GM19351 (cell line): ENCODE data around the gene PLP1.
"Not testable (repeated sequence)": the region's sequence is repeated elsewhere in the genome, so short reads cannot be mapped to it uniquely, and the experiment has no call there.

Source experiments
- ATAC-seq: cut with Tn5 transposase; IDR thresholded peaks from one replicate; pipeline ENCODE4 v1.9.1; 2021; ENCODE audit warnings: mild to moderate bottlenecking, moderate library complexity; ENCODE audit not compliant: unreplicated experiment

The PLP1 gene, protein sequence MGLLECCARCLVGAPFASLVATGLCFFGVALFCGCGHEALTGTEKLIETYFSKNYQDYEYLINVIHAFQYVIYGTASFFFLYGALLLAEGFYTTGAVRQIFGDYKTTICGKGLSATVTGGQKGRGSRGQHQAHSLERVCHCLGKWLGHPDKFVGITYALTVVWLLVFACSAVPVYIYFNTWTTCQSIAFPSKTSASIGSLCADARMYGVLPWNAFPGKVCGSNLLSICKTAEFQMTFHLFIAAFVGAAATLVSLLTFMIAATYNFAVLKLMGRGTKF

DNA sequence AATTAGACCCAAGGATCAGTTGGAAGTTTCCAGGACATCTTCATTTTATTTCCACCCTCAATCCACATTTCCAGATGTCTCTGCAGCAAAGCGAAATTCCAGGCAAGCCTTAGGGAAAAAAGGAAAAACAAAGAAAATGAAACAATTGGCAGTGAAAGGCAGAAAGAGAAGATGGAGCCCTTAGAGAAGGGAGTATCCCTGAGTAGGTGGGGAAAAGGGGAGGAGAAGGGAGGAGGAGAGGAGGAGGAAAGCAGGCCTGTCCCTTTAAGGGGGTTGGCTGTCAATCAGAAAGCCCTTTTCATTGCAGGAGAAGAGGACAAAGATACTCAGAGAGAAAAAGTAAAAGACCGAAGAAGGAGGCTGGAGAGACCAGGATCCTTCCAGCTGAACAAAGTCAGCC is at the start of gene PLP1:
Gene PLP1 (plus strand): TSS at position 295 of the 400 bp plus-strand sequence. CDS start 156 bp downstream, outside the sequence.
- ATAC-seq: no peak

DNA sequence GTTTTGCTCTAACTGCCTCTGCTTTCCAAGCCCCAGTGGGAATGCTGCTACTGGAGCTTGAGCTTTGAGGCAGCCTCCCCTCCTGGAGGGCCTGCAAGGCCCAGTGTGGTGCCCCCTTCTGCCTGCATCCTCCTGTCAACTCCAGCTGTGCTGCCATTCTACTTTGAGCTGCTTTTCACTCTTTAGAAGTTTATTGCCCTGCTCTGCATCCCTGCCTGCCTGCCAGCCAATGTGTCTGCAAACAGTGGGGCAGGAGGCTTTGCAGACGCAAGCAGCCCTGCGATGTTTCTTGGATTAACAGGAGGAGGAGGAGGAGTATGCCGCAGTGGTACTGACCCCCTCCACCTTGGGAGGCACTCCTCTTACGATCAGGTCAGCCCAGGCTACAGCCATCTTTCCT is 49.5 kb upstream of the PLP1 start:
- no peak for ATAC-seq

DNA sequence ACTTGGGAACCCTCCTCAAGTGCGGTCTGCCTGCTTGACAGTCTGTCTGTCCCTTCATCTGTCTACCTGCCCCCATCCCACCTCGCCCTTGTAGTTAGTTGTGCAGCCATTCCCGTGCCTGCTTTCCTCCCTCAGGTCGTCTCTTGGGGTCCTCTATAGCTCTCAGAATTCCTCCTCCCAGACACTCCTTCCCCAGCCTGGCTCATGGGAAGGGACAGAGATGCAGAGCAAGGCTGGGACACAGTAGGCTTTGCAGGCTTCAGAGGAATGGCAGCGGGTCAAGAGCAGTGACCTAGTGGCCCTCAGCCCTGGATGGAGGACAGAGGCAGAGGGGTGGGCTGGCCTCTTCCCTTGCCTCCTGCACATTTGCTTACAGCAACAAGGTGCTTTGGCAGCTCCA is 47.6 kb upstream of the PLP1 start:
- ATAC-seq: no peak

DNA sequence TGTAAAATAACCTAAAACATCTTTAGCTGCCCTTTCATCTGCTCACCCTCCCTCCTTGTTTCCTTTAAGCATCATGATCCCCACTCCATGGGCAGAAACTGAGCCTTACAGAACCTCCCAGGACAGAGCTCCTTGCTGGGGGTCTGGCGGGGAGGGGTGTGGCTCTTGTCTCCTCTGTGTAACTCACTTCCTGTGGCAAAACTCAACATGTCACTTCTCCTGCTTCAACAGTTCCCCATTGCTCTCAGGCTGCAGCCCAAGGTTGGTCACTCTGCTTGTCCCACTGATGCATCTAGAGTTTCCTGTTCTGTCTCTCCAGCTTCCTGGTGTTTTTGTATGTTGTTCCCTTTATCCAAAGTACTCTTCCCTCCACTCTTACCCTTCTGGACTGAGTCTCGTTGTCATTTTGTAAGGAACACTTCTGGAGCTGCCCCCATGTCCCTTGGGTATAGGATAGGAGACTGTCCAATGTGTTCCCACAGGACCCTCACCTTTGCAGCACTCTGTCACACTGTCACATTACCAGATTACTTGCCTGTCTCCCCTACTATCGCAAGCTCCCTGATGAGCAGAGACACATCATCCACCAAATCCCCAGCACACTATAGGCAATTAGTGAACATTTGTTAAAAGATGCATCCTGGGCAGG is 46.4 kb upstream of the PLP1 start:
- no peak for ATAC-seq

DNA sequence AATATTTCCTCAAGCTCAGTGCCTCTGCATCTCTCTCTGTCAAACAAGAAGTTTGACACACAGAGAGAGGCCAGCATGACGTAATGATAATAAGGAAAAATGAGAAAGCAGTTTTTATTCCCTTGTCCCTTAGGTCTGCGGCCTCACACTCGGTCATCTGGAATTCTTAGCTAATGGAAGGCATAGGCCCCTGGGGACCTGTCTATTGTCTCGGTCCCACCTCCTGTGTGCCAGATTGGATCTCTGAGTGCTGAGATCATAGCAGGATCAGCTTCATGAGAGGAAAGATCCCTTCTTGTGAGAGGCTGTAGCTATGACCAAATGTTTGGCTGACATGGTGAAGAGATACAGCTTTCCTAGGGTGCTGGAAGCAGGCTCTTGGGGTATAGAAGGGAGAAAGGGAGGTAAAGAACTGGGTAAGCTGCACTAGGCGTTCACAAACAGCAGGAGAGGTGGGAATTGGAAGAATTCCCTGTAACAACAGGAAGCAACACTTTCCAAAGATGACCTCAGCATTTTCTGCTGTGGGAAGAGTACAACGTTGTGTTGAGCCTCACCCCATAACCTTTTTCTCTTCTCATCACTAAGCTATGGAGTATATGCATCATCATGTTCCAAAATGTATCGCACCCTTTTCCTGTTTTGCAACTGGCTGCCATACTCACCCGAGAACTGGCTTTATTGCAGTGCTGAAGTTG is 45.7 kb upstream of the PLP1 start:
- no peak for ATAC-seq

DNA sequence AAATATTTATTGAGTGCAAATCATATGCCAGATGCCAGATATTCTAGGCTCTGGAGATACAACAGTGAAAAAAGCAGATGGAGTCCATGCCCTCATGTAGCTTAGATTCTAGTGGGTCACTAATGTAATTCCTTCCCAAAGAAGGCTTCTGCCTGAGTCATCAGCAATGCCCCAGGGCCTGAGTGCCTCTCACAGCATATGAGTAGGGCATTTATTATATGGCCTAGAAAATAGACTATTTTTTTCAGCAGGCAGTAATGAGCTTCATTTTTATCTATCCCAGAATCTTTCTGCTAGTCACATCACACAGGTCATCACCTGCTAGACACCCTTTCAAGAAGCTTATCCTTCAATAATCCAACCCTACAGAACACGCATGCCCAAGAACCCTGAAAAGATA is 43.6 kb upstream of the PLP1 start:
- no peak for ATAC-seq

DNA sequence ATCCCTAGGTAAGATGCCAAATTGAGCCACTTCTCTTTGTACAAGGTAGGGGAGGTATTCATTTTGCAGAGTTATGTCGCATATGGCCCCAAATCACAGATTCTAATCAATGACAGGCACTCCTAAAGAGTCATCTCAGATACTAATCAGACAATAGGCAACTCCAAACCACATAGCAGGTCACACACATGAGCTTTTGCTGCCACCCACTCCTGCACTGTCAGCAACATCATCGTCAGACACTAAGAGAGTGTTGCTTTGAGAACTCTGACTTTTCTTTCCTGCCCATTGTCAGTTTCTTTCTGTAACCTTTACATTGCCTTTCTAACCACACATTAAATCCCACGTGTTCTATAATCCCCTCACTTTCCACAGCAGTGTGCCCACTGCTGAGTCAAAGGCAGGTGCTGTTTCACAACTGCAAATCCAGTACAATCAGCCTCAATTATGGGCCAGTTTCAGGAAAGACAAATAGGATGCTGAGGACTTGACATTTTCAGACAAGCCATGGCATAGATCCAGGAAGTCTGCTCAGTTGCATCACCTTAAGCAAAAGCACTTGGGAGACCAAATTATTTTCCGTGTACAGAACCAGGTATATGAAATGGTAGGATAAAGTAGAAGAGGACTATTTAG is 42.4 kb upstream of the PLP1 start:
- ATAC-seq: no peak

DNA sequence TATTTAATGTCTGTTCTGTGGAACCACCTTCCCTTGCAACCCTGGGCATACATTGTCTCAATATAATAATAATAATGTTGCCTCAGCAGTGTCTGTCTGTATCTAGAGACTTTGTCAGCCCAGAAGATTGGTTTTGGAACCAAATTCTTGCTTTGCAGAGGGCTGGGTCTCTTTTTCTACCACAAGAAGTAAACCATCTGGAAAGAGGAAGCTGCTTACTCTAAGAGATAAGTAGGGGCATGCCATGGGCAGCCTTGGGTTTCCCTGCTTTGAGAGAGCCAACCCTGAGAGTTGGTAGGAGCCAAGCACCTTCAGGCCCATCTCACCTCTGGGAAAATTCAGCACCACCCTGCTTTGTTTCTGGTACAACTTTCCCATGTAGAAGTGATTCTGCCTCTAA is 38.9 kb upstream of the PLP1 start:
- ATAC-seq: no peak

DNA sequence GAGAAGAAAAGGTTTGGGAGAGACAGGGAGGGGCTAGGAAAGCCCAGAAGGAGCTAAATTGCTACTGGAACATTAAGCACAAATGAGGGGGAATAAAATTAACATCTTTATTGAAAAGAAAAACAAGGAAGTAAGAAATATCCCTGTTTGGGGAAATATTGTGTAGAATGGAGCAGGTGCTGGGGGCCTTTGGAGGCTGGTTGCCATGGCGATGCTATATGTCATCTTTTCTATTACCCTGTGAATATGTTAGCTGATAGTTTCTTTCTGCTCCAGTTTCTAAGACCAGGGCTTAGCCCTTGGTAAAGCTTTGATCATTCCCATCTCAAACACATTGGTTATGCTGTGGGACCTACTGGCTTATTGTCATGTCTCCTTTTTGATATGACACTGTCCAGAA is 37.2 kb upstream of the PLP1 start:
- no peak for ATAC-seq

DNA sequence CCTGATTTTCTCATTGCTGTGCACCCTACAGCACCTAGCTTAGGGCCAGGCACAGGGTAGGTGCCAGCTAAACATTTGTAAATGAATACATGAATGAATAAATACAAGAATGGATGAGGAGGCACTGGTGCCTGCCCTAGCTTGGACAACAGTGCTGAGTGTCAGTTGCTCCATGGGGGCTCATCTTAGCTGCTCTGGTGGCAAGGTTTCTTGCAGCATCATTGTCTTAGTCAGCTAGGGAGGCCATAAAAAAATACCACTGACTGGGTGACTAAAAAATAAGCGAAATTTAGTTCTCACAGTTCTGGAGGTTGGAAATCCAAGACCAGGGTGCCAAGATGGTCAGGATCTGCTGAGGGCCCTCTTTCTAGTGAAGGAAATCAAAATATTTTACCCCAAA is 34.8 kb upstream of the PLP1 start:
- ATAC-seq: no peak

DNA sequence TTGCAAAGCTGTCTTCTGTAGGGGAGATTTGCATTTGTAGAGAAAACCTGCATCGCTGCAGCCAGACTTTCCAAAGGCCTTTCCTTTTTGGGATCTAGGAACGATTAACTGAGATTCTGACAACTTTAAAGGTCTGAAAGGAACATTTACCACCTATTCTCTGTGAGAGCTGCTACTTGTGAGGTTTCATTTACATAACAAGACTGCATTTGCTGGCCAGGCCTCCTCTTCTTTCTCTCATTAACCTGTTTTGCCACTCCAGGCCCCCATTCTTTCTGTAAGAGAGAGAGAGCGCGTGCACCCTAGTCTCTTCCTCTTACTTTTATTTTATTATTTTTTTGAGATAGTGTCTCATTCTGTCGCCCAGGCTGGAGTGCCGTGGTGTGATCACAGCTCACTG is 34.3 kb upstream of the PLP1 start:
- no peak for ATAC-seq

DNA sequence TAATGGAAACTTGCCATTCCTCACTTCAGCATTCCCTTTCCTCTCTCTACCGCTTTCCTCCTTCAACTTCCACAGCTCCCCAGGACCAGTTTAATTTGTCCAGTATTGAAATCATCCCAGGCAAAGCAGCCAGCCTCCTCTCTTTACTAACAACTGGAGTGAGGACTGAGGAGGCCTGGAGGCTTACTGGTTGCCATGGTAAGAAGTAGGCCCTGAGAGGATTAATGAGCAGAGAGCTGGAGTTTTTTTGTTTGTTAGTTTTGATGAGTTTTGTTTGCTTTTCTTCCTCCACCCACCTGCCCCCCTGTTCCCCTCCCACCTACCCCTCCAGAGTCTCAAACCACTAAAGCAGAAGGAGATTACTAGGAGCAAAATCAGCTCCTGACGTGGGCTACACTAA is 29.5 kb upstream of the PLP1 start:
- no peak for ATAC-seq

DNA sequence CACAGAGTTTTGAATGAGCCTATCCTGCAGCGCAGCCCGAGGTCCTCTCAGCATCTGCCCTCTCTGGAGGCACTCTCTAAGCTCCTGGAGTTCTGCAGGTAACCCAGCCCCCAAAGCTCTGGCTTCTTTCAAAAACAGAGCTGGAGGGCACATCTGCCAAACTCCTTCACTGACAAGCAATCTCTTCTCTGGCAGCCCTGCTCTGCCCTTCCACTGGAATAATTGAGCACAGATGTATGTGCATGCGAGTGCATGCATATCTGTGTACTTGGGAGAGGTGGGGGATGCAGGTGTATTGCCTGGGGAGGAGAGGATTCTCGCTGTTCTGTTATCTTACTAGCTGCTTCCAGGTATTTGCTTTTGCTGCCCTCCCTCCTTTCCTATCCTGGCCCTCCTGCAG is 22.2 kb upstream of the PLP1 start:
- ATAC-seq: no peak

DNA sequence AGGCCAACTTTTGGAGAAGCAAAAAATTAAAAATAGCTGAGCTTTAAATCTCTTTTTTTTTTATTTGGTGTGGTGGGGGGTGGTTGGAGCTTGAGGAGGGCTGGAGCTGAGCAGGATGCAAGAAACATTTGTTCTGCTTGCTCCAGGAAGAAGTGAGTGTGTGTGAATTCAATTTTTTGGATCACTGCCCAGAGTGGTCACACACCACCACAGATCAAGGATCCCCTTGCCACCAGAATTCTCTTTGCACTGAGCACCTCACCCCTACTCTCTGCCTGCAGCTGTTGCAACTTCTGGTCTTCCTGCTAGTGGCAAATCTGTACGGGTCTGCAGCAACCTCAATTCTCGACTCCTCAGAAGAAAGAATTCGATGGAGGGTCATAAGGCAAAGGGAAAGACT is 19.9 kb upstream of the PLP1 start:
- ATAC-seq: no peak

DNA sequence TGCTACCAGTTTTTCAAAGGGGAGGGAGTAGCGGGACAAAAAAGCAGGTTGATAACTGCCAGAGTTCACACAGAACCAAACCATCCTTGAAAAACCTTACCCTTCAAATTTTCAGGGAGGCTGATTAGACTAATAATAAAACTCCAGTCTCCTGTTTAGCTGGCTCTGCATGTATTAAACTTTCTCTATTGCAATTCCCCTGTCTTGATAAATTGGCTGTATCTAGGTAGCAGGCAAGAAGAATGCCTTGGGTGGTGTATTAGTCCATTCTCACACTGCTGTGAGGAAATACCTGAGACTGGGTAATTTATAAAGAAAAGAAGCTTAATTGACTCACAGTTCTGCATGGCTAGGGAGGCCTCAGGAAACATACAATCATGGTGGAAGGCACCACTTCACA is 18.1 kb upstream of the PLP1 start:
- no peak for ATAC-seq

DNA sequence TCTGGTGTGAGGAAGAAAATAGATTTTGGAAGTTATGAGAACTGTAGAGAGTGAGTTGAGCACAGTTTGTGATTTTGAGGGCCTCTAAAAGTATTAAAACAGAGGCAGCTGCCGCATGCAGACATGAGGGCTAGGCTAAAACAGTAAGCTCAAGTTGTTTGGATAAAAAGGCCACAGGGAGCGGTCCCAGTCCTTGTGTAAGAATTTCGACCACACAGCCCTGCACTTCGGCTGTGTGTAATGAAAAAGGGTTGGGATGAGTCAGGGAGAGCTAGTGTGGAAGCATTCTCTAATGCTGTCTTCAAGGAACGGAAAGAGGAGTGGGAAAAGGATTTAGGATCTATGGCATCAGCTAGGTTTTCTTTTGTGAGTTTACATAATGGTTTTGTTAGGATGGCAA is 13.1 kb upstream of the PLP1 start:
- ATAC-seq: not testable (repeated sequence)

DNA sequence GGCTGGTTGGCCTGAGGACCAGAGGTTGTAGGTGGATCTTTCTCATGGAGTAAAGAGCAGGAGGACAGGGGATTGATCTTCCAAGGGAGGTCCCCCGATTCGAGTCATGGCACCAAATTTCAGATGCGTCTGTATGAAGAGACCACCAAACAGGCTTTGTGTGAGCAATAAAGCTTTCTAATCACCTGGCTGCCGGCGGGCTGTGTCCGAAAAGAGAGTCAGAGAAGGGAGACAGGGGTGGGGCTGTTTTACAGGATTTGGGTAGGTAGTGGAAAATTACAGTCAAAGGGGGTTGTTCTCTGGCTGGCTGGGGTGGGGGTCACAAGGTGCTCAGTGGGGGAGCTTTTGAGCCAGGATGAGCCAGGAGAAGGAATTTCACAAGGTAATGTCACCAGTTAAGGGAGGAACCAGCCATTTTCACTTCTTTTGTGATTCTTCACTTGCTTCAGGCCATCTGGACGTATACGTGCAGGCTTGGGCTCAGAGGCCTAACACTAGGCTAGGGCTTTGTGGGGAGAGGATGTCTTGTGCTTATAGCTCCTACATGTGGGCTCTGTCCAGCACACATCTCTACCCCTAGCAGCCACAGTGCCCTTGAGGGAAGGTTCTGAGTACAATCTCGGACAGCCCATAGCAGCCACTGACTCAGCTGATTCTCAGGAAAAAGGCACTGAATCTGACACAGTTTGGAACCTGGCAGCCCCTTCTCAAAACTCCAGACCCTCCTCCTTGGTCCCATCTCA is 9.7 kb upstream of the PLP1 start:
- not testable (repeated sequence) for ATAC-seq

DNA sequence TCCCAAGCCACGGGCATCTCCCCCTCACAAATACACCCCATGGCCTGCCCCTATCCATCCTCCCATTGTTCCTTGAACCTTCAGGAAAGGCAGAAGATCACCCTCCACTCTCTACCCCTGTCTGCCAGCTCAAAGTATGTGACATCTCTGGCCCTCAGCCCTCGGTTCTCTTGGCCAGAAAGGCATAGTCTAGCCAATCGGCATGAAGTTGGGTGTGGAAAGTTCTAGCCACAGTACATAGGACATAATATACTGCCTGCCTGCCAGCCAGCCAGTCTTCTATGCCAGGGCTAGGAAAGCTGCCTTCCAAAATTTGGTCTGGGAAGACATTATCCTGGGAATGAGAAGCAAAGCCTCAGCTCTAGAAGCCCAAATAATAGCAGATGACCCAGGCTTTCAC is 3.2 kb upstream of the PLP1 start:
- no peak for ATAC-seq

DNA sequence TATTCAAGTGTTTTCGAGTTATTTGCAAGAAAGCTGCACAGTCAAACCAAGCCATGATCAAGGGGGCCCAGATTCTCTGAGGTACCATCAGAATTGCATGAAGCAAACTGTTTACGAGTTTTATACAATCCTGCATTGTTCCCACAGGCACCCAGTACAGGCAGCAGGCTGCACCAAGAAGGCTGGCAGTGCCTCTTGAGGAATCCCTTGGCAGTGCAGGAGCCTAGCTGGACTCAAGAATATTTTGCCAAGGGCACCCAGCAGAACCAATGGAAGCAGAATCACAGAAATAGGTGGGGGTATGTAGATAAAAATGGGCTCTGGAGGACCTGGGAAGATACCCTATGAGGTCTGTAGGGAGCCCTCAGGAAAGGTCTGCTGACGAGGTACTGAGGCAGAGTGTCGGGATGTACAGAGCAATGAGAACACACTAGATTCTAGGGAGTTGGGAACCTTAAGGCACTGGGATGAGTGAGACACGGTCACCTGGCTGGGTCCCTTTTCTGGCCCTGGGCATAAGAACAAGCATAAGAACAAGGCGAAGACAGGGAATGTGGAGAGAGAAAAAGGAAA is 2.5 kb upstream of the PLP1 start:
- no peak for ATAC-seq

DNA sequence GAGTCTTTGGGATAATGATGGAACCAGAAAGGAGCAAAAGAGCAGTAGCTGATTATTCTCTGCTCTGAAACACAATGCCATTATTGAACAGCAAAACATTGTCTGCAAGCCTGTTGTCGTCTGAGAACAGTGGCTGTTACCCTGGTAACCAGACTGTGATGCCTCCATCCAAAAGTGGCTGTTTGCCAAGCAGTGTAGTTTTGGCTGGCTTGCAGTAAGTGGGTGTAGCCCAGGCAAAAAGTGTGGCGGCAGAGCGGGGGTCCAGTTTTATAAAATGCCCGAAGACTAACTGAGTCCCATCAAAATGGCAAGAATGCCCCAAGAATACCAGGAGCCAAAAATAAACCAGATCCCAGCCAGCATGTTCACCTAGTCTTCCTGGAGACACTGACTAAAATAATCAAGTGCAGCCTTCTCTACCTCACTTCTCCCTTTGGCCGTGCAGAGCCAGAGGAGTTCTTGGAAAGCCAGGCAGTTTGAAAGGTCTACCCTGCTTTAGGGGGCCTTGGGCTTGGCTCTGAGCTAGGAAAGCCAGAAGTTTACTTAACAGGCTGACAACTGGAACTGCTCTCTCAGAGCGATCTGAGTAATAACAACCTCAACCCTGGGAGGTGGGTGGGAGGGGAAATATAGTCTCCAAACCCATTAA is 2.6 kb downstream of the PLP1 start:
- no peak for ATAC-seq
